Germinal center (tissue), 1 donor: ENCODE measurements around the gene FAM240B.

Experiments used
- DNase-seq: peaks from one replicate; pipeline ENCODE4 v3.0.0; 2012; ENCODE audit warnings: mixed read lengths, low spot score

Gene FAM240B

DNA sequence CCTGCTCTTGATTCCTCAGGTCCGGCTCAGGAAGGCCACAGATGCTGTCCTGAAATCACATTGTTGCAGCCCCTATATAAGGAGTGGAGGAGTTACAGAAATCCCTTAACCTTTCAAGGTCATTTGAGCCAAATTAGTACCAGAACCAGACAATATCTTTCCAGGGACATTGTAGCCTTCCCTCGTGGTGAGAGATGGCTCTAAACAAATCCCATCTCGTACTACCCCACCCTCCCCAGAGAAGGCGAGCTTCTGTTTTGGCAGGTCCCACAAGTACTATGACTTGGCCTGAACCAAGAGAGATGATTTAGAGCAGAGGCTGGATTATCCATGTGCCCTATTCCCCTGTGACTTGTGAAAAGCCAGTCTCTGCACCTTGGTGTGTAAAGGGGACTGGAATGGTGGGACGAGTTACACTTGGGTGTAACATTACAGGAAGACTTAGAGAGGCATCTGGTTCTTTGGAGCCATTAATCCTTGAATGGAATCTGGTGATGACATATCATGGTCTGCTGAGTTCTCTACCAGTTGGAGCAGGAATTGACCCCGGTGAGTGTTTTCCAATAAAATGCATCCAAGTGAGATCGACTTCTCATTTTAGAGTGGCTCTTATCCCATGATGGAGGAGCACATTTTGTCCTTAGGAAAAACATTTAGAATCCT is at the start of gene FAM240B:
Gene FAM240B (minus strand): TSS at position 51 of the 663 bp plus-strand sequence. CDS start 16,134 bp downstream, outside the sequence.
- no peak for DNase-seq

GRCh38 chr9:38768351-38768761 is 48.4 kb upstream of the FAM240B start:
- no peak for DNase-seq

GRCh38 chr9:38765101-38765500 is 45.2 kb upstream of the FAM240B start:
- no peak for DNase-seq

GRCh38 chr9:38761999-38762398 is 42.1 kb upstream of the FAM240B start:
- DNase-seq, result no peak

DNA sequence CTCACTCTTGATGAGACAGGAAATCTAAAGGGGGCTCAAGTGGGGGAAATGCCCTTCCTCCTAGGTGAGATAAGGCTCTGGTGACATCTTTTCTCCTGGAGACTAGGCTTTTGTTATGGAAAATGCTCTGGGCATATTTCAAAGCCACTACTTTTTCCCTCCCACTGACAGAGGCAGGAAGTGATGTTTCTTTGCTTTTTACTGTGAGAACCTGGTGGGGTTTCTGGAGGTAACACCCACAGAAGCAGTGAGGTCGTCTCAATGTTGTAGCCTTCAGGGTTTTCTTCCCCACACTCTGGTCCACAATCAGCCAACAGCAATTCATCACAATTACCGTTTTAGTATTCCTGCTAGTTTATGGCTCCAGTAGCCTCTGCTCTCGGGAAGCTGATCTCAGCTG is 41.4 kb upstream of the FAM240B start:
- no peak for DNase-seq

GRCh38 chr9:38756702-38757101 is 36.8 kb upstream of the FAM240B start:
- DNase-seq, result no peak

DNA sequence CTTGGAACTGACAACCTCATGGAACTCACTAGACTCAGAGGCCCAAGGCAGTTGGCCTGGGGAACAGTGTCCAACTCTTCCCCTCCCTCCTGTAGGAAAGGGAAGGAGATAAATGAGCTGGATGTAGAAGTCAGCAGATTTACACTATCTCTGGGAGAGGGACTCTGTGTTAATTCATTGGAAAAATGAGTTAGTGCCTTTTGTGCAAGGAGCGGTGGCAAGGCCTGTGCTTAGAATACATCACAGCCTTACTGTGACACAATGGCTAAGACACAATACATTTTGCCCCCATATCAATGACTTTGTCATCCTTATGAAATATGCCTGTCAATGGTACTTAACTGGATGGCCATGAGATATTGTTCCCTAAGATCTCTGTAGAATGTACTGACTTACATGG is 28.0 kb upstream of the FAM240B start:
- DNase-seq, result no peak

DNA sequence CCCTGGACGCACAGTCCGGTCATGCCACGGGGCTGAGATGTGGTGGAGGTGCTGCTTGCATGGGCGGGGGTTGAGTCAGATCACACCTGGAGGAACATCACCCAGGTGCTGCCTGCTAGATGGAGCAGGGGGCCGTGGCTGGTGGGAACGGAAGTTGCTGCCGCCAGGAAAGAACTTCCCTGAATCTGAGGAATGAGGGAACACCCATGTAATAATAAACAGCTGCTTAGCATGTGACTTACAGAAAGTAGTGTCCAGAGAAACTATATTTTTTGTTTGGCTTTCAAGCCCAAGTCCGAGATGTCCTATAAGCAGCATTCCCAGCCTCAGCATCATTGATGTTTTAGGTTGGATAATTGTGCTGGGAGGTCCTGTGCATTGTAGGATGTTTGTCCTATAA is 27.1 kb upstream of the FAM240B start:
- no peak for DNase-seq

DNA sequence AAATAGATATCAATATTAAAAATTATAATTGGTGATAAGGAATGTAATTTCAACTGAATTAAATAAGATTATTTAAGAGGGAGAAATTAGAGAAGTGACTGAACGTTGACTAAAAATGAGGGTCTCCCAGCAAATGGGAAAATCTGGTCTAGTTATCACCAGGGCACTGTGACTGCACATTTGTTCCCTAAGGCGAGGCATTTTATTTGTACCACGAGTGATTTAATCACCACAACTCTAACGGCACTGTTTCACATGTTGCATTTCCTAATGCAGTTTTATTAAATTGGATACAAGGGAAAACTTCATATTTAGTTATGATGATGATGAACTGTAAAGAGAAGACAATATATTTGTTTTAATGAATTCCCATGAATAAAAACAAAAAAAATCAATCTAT is 26.4 kb upstream of the FAM240B start:
- DNase-seq, result no peak

GRCh38 chr9:38744484-38744883 is 24.6 kb upstream of the FAM240B start:
- DNase-seq, result no peak

GRCh38 chr9:38737246-38737645 is 17.3 kb upstream of the FAM240B start:
- no peak for DNase-seq

GRCh38 chr9:38734831-38735230 is 14.9 kb upstream of the FAM240B start:
- no peak for DNase-seq

- no peak for DNase-seq
Observed at GRCh38 chr9:38733503-38733902, 13.6 kb upstream of the FAM240B start.

- DNase-seq, result no peak
Observed at GRCh38 chr9:38732885-38733284, 13.0 kb upstream of the FAM240B start.

DNA sequence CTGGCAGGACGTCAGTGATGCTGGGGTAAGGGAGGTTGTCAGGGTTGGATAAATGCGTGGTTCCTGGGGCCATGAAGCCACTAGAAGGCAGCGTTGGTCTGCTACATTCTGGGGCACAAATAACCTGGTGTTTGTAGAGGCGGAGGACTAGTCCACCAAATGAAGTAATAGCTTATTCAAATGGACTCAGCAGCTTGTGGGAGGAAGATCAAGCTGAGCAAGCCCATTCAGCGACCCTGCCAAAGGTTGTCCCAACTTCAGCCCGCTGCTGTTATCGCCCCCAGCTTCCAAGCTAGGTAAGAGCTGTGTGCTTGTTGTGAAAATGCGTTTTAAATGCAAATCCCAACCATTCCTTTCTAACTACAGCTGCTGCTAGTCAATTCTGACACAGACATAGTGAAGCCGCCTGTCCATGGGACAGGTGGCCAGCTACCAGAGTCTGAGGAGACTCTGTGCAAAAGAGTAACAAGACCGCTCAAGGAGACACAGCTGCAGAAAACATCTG is 7.6 kb upstream of the FAM240B start:
- no peak for DNase-seq

DNA sequence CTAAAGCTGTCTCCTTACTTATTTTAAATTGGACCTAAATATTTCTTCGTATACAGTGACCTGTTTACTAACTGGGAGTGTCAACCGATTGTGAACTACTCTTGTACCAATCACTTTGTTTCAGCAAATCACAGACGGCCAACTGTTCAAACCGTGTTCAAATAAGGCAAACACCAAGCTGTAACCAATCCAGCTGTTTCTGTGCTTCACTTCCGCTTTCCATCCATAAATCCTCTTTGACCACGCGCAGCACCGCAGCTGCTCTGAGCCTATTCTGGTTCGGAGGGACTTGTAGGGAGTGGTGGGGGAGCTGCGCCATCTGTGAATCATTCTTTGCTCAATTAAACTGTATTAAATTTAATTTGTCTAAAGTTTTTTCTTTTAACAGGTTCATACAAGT is 4.8 kb upstream of the FAM240B start:
- no peak for DNase-seq

DNA sequence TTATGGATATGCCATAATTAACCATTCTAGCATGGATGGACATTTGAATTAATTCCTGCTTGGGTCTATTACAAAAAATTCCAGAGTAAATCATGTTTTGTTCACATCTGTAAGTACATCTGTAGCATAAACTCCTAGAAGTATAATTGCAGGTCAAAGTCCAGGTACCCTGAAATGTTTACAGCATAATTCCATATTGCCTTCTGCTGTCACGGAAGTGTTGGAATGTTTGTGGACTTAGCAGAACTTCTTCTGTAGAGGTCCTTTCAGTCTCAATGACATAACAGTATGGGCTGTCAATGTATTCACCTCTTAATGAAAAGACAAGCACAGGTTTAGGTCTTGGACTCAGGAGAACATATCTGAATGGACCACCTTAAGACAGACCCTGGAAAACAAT is 1.8 kb downstream of the FAM240B start:
- no peak for DNase-seq

DNA sequence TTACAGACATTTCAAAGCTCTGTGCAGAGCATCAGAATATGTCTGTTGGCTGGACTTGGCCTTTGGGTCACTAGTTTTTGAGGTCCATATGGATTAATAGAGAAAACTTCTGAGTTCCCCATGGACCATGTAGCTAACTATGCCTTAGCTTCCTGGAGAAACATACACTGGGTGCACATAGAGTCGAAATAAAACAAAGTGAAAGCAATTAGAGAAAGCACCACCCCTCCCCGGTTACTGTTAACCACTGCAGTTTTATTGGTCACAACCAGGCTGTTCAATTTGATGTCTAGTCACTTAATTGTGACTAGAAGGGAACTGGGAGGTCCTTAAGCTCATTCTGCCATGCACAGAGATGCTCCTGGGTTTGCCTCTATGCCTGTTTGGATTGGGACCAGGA is 4.2 kb downstream of the FAM240B start:
- DNase-seq, result no peak

DNA sequence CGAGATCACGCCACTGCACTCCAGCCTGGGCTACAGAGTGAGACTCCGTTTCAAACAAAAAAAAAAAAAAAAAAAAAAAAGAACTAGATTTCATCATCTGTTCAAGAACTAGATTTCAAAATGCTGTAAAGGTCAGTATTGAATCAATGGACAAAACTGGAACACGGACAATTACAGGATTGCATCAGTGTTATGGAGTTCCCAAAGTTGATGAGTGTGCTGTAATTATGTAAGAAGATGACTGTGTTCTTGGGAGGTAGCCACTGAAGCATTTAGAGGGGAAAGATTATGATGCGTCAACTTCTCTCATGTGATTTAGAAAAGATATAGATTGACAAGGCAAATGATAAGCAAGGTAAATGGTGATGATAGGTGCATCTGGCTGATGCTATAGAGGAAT is 6.5 kb downstream of the FAM240B start:
- no peak for DNase-seq

GRCh38 chr9:38708759-38709158 is 11.2 kb downstream of the FAM240B start:
- DNase-seq, result no peak

- no peak for DNase-seq
Observed at GRCh38 chr9:38707885-38708637, 11.9 kb downstream of the FAM240B start.

GRCh38 chr9:38706493-38706892 is 13.4 kb downstream of the FAM240B start:
- DNase-seq, result no peak

DNA sequence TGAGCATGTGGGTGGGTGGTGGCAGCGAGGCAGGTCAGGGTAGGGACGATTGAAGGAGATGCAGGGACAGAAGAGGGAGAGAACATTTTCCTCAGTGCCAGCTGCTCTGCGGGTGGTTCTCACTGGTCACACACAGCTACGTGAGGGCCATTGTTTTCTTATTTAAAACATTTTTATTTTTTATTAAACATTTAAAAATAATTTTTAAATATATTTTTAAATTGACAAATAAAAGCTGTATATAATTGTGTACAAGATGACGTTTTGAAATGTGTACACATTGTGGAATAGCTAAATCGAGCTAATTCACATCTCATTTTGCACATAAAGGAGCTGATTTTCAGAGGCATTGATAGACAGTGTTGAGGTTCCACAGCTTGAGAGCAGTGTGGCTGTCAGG is 14.0 kb downstream of the FAM240B start:
- DNase-seq, result no peak

- DNase-seq, result no peak
Observed at GRCh38 chr9:38700695-38701094, 19.2 kb downstream of the FAM240B start.
